Vagina (tissue), 2 donors: ENCODE results near the gene PCNX2.

ENCODE experiments used
- CTCF ChIP-seq, 3 experiments: fragments of 450-650 bp in 2 of 3; fragments of 200-600 bp in 1 of 3; sonication (generic) in 1 of 3; IDR thresholded peaks; one replicate each; pipeline ENCODE4 v1.5.1; 2017 to 2019; ENCODE audit warnings: antibody characterized with exemption in 3 of 3, mild to moderate bottlenecking in 2 of 3, moderate library complexity in 2 of 3
- POLR2AphosphoS5 ChIP-seq, 2 donors: sonication (generic); formaldehyde crosslinking; IDR thresholded peaks; one replicate each; pipeline ENCODE4 v1.9.0; 2017; ENCODE audit warnings: antibody characterized with exemption in 2 of 2, mild to moderate bottlenecking in 2 of 2, low read depth in 1 of 2; ENCODE audit not compliant: insufficient read depth in 1 of 2

GRCh38 chr1:232990176-232991128, 305.1 kb downstream of the PCNX2 start:
- TF ChIP-seq CTCF (IDR thresholded peaks at IDR 0.05) (no peak), POLR2AphosphoS5 (IDR thresholded peaks at IDR 0.05; ENCODE audit: insufficient read depth in 1 of 2, low read depth in 1 of 2) (no peak)
